ENCODE measurements around the gene ZNF197.
"Not testable (repeated sequence)": the region's sequence is repeated elsewhere in the genome, so short reads cannot be mapped to it uniquely, and the experiment has no call there.

The ZNF197 gene

DNA sequence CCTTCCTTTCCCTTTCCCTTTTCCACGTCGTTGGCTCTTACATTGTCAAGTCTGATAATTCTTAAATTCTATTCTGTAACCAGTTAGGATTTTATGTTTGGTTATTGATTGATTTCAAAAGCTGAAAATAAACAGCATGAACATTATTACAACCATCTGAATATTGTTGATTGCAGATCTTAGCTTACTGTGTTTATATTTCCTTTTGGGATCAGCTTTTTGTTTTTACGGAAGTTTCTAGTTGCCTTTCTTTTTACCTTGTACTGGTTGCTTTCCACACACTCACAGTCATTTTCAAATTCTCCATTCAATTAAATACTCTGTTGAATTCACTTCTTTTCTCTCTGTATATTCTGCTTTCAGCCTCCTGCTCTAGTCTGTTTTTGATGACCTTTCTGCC lies 40.3 kb downstream of the ZNF197 start:
- no peak for DNase-seq

DNA sequence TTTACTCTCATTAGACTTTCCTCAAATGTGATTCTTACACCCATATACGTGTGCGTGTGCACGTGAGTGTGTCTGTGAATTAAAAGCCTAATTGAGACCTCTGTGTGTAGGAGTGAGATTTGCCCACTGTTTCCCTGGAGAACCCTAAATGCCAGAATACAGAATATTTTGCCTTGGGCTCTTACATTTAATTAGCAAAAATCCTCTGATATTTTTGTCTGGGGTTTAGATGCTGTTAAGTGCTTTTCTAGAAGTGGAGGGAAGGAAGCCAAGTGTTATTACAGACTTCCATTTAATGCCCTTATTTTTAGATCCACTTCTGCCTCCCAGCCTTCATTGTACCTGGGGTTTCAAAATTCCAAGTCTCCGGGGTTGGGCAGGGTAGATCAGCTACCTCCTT lies 41.5 kb downstream of the ZNF197 start:
- no peak for DNase-seq

DNA sequence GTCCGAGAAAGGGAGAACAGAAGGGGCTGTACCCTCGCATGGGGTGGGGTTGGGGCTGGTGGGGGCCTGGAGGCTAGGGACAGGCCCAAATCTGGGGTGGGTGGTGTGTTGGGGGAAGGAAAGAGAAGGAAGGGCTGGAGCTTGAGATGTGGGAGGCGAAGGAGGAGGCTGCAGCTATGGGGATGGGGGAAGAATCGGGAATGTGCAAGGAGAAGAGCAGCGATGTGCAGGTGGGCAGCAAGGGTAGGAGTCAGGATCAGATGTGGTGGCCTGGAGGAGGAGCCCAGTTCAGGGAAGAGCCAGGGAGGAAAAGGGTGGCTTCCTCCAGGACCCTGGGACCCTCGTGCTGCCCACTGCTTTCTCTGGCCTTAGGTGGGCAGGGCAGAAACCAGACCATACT lies 44.9 kb downstream of the ZNF197 start:
- no peak for DNase-seq

DNA sequence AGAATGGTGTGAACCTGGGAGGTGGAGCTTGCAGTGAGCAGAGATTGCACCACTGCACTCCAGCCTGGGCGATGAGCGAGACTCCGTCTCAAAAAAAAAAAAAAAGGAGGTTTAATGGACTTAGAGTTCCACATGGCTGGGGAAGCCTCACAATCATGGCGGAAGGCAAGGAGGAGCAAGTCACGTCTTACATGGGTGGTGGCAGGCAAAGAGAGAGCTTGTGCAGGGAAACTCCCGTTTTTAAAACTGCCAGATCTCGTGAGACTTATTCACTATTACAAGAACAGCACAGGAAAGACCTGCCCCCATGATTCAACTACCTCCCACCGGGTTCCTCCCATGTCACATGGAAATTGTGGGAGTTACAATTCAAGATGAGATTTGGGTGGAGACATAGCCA lies 48.6 kb downstream of the ZNF197 start:
- not testable (repeated sequence) for DNase-seq

DNA sequence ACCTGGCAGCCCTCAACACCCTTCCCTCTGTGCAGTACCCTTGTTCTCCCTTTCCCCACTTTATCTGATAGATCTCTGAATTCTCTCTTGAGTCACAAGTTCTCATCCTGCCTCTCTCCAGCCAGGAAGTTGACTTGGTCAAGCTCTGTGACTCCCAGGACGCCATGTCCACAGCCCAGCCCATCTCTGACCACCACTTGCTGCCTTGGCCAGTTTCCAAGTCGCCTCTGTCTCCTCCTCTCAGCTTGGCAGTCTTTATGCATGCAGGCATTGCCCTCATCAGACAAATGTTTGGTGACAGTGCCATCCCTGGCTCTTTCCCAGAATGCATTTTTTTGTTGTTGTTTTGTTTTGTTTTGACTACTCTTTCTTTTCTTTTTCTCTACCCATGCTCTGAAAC lies 49.4 kb downstream of the ZNF197 start:
- DNase-seq: no peak

DNA sequence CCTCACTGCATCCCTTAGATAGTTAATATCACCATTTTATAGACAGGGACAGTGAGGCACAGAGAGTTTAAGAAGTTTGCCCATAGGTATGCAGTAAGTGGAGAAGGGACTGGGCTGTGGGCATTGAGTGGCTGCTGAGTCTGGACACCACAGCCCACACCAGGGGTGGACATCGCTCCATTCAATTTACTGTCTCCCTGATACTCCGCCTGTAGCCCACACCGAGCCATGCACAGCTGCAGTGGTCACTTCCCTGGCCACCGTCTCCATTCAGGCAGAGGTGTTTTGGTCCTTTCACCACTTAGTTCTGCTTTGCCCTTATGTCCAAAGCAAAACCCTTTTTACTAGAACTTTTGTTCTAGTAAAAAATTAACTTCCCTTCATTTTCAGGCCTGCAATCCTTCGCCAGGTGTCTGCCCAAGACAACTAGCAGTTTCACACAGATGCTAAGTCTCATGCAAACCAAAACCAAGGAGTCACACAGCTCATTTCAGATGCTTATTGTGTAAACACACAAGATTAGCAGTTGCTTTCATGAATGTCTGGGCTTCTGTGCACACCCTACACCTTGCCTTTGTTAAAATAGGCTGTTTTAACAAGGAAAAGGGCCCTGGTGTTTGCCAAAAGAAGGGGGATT lies 53.8 kb downstream of the ZNF197 start:
- no peak for DNase-seq

DNA sequence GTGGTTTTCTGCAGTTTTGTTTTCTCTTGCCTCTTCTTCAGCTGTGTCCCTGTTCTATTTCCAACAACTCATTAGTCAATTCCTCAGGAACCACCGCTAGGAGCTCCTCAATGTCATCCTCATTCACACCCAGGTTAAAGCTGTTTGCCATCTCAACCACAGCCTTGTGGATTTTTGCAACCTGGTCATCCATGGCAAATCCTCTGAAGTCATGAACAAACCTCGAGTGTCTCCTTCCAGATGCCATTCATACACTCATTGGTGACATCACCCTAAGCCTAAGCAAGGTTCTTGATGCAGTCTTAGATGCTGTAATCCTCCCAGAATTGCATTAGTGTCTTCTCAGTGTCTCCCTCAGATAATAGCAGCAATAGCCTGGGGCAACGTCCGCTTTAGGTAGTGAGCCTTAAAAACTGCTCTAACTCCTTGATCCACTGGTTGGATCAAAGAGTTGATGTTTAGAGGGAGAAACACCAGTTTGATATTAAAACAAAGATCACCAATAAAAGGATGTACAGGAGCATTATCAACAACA lies 56.2 kb downstream of the ZNF197 start:
- DNase-seq: no peak

DNA sequence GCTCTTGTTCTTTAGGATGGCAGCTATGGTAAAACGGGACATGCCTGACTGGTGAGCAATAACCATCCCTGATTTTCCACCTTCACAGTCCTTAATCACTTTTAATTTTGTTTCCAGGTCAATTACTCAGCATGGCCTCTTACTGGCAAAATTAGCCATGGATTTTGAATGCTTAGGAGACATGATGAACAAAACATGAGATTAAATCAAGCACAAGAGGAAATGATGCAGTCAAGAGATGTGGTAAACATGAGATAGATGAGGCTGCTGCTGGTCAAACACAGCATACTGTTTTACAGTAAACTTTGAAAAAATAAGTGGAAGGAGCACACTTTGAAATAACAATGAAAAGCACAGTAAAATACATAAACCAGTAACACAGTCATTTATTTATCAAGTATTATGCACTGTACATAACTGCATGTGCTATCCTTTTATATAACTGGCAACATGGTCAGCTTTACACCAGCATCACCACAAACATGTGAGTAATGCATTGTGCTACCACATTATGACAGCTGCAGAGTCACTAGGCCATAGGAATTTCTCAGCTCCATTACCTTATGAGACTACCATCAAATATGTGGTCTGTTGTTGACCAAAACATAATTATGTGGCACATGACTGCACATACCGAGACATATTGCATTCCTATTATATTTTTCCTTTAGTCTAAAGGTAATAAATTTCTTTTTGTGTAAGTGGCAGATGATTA lies 57.5 kb downstream of the ZNF197 start:
- DNase-seq: no peak

DNA sequence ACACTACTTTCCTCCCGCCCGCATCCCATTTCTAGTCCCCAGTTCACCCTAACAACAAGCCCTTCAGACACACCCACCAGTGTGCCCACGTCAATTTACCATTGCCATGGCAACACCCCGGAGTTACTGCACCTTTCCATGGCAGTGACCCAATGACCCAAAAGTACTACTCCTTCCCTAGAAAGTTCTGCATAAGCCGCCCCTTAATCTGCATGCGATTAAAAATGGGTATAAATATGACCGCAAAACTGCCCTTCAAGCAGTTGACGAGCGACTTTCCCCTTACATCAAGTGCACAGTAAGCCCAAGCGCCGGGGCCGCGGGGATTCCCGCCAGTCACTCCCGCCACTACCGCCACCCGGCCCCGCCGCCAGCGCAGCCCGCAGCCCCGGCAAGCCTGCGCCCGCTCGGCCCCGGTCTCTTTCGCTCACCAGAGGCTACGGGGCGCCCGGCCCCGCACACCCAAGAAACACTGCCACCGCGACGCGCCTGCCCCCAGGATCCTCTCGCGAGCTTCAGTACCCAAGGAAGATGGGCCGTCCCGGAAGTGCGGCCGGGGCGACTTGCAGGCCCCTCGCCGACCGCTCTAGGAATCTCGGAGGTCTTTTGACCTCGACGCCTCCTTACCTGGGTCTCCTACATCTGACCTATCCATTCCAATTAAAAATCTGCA lies 60.4 kb downstream of the ZNF197 start:
- DNase-seq: peak; percentile 18 to 31

DNA sequence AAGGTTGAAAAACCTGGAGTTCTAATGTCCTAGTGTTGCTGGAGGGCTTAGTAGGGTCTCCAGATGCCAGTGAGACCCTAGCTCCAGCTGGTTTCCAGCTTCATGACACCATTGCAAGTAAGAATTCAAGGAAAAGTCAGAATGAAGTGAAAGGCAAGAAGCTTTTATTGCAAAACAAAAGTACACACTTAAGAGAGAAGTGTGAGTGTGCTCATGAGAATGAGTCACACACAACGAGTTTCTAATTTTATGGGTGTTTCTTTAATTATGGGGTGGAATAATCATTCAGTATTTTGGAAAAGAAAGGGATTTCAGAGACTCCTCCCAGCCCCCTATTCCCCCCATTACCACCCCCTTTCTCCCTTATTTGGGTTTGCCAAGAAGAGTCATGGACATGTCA lies 63.1 kb downstream of the ZNF197 start:
- DNase-seq: no peak

Data from activated CD4-positive, alpha-beta T cell treated with anti-CD3 and anti-CD28 coated beads for 4 hours (primary cell).